Hepatocyte (in vitro differentiated cells): ENCODE measurements around the gene HMGN2.

Experiments used
- EZH2 ChIP-seq: fragments of 200-600 bp; sonication (generic); IDR thresholded peaks from 2 replicates; pipeline ENCODE4 v1.6.1; 2016; ENCODE audit warnings: antibody characterized with exemption, mild to moderate bottlenecking, borderline replicate concordance
- EZH2phosphoT487 ChIP-seq: fragments of 200-600 bp; sonication (generic); IDR thresholded peaks from one replicate; pipeline ENCODE4 v1.6.1; 2018; ENCODE audit warnings: antibody characterized with exemption, mild to moderate bottlenecking, low read depth, moderate library complexity; ENCODE audit not compliant: unreplicated experiment, severe bottlenecking
- TF ChIP-seq, protein P1 (sequence below): fragments of 200-600 bp; sonication (generic); IDR thresholded peaks from 2 replicates; pipeline ENCODE4 v1.5.1; 2016; ENCODE audit warnings: antibody characterized with exemption, mild to moderate bottlenecking; ENCODE audit not compliant: poor library complexity

DNA sequence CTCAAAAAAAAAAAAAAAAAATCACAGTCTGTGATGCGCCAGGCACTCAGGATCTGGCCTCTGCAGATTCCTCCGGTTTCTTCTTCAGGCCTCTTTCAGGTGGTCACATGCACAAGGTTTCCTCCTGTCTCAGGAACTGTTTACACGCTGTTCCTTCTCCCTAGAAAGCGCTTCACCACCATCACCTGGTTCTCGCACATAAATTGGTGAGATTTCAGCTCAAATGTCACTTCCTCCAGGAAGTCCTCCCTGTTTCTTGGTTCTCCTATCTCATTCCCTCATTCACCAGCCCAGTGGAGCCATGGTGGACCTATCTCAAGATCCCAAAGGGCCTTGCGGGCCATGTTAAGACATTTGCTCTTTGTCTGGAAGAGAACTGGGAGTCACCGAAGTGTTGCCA is 26.7 kb downstream of the HMGN2 start:
- TF ChIP-seq, protein P1, sequence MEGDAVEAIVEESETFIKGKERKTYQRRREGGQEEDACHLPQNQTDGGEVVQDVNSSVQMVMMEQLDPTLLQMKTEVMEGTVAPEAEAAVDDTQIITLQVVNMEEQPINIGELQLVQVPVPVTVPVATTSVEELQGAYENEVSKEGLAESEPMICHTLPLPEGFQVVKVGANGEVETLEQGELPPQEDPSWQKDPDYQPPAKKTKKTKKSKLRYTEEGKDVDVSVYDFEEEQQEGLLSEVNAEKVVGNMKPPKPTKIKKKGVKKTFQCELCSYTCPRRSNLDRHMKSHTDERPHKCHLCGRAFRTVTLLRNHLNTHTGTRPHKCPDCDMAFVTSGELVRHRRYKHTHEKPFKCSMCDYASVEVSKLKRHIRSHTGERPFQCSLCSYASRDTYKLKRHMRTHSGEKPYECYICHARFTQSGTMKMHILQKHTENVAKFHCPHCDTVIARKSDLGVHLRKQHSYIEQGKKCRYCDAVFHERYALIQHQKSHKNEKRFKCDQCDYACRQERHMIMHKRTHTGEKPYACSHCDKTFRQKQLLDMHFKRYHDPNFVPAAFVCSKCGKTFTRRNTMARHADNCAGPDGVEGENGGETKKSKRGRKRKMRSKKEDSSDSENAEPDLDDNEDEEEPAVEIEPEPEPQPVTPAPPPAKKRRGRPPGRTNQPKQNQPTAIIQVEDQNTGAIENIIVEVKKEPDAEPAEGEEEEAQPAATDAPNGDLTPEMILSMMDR, result no peak
- no peak for TF ChIP-seq EZH2
- TF ChIP-seq EZH2phosphoT487, result no peak
